K562 (cell line): ENCODE measurements around the gene HDAC9. TPM values are rescaled to one million over a fixed set of nuclear protein-coding genes. Genes with fewer than 3 reads are reported as not detected.

Source experiments
- CTBP1 ChIP-seq: fragments of 450-650 bp; IDR thresholded peaks from 2 replicates; pipeline ENCODE4 v1.6.1; 2016; ENCODE audit warnings: borderline replicate concordance
- ILK ChIP-seq: fragments of 450-650 bp; IDR thresholded peaks from 2 replicates; pipeline ENCODE4 v1.6.1; 2016; ENCODE audit warnings: missing genetic modification characterization, low read depth, mild to moderate bottlenecking, missing compliant biosample characterization, moderate library complexity, borderline replicate concordance
- MAX ChIP-seq: sonication (generic); formaldehyde crosslinking; IDR thresholded peaks from 2 replicates; pipeline ENCODE4 v1.9.0; 2022; ENCODE audit warnings: mild to moderate bottlenecking, missing genetic modification reagents
- MTA2 ChIP-seq: fragments of 450-650 bp; IDR thresholded peaks from 2 replicates; pipeline ENCODE4 v1.6.1; 2016; ENCODE audit warnings: low read depth
- MTF1 ChIP-seq: fragments of 250-450 bp; sonication (Bioruptor Pico); IDR thresholded peaks from 2 replicates; pipeline ENCODE4 v1.9.0; 2021; ENCODE audit warnings: moderate library complexity, mild to moderate bottlenecking, inconsistent platforms, borderline replicate concordance
- PURB ChIP-seq: sonication (generic); formaldehyde crosslinking; IDR thresholded peaks from 2 replicates; pipeline ENCODE4 v1.9.0; 2021; ENCODE audit warnings: low read depth, mild to moderate bottlenecking, missing genetic modification reagents
- SP1 ChIP-seq: sonication (generic); formaldehyde crosslinking; IDR thresholded peaks from 2 replicates; pipeline ENCODE4 v1.8.1; 2022; ENCODE audit warnings: mild to moderate bottlenecking, missing genetic modification reagents
- TFAM ChIP-seq: fragments of 250-450 bp; sonication (Bioruptor Pico); conservative IDR thresholded peaks from 2 replicates; pipeline ENCODE4 v1.5.0; 2021; ENCODE audit warnings: mild to moderate bottlenecking, moderate library complexity
- ZNF408 ChIP-seq: fragments of 250-450 bp; sonication (Bioruptor Pico); IDR thresholded peaks from 2 replicates; pipeline ENCODE4 v1.4.0; 2020; ENCODE audit warnings: low read depth, mild to moderate bottlenecking, moderate library complexity
- ZNF445 ChIP-seq: fragments of 250-450 bp; sonication (Bioruptor Pico); IDR thresholded peaks from 2 replicates; pipeline ENCODE4 v1.4.0; 2020; ENCODE audit warnings: low read depth, mild to moderate bottlenecking, moderate library complexity
- ZNF668 ChIP-seq: fragments of 250-450 bp; sonication (Bioruptor Pico); IDR thresholded peaks from 2 replicates; pipeline ENCODE4 v1.8.0; 2022; ENCODE audit warnings: mild to moderate bottlenecking, inconsistent platforms
- polyA plus RNA-seq, 8 experiments: library from polyadenylated mRNA; depleted of rRNA in 4 of 8; stranded (reverse) in 5 of 8; unstranded in 3 of 8; fragments of >200 nt; fragmentation: Nextera tagmentation in 2 of 8; fragmentation: Illumina TruSeq in 1 of 8; extraction: Ambion mirVana in 2 of 8; extraction: Trizol in 1 of 8; gene quantifications; 2 replicates each; pipeline versions ENCODE4 v1.2.1 to v1.2.3, GENCODE V29; 2011 to 2014; ENCODE audit warnings: inconsistent platforms in 1 of 8, missing spikeins in 1 of 8
- total RNA-seq, 7 experiments: library from RNA; depleted of rRNA in 6 of 7; stranded (reverse); fragments of >200 nt in 6 of 7; fragmentation: Illumina TruSeq in 2 of 7; extraction: Trizol in 2 of 7; gene quantifications; 2 replicates each; pipeline versions ENCODE4 v1.2.1 to v1.2.3, GENCODE V29; 2011 to 2021; ENCODE audit warnings: low replicate concordance in 1 of 7
- TF ChIP-seq, protein P1 (sequence below), 2 experiments: fragments of 450-650 bp; formaldehyde crosslinking in 1 of 2; IDR thresholded peaks; 2 replicates each; pipeline versions ENCODE4 v1.4.0 to v1.6.1; 2014 to 2020; ENCODE audit warnings: mild to moderate bottlenecking in 2 of 2, borderline replicate concordance in 1 of 2, low read depth in 1 of 2
- TF ChIP-seq, protein P2 (sequence below): sonication (generic); formaldehyde crosslinking; IDR thresholded peaks from 2 replicates; pipeline ENCODE4 v1.8.0; 2023; ENCODE audit warnings: mild to moderate bottlenecking, missing genetic modification reagents
- TF ChIP-seq, protein P3 (sequence below): fragments of 450-650 bp; formaldehyde crosslinking; IDR thresholded peaks from 2 replicates; pipeline ENCODE4 v1.4.0; 2022; ENCODE audit warnings: missing genetic modification characterization

Gene HDAC9
- total and polyA plus RNA-seq, 9 of the 15 experiments (the other 6 are each of a cell fraction or from before 2014, with no cell fraction given) = 0.08 to 0.91 (median 0.33) TPM

- TF ChIP-seq, protein P1, sequence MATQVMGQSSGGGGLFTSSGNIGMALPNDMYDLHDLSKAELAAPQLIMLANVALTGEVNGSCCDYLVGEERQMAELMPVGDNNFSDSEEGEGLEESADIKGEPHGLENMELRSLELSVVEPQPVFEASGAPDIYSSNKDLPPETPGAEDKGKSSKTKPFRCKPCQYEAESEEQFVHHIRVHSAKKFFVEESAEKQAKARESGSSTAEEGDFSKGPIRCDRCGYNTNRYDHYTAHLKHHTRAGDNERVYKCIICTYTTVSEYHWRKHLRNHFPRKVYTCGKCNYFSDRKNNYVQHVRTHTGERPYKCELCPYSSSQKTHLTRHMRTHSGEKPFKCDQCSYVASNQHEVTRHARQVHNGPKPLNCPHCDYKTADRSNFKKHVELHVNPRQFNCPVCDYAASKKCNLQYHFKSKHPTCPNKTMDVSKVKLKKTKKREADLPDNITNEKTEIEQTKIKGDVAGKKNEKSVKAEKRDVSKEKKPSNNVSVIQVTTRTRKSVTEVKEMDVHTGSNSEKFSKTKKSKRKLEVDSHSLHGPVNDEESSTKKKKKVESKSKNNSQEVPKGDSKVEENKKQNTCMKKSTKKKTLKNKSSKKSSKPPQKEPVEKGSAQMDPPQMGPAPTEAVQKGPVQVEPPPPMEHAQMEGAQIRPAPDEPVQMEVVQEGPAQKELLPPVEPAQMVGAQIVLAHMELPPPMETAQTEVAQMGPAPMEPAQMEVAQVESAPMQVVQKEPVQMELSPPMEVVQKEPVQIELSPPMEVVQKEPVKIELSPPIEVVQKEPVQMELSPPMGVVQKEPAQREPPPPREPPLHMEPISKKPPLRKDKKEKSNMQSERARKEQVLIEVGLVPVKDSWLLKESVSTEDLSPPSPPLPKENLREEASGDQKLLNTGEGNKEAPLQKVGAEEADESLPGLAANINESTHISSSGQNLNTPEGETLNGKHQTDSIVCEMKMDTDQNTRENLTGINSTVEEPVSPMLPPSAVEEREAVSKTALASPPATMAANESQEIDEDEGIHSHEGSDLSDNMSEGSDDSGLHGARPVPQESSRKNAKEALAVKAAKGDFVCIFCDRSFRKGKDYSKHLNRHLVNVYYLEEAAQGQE (IDR thresholded peaks at IDR 0.05; ENCODE audit: borderline replicate concordance) = no peak
- TF ChIP-seq, protein P1 (CRISPR knock-in tag; IDR thresholded peaks at IDR 0.05; ENCODE audit: low read depth) = no peak
- TF ChIP-seq ZNF445 (CRISPR knock-in tag) (no peak), SP1 (CRISPR knock-in tag) (no peak), PURB (no peak), ZNF408 (CRISPR knock-in tag) (no peak), MAX (no peak), ZNF668 (no peak), TFAM (no peak), MTF1 (CRISPR knock-in tag) (no peak), CTBP1 (no peak), ILK (tag) (no peak), MTA2 (no peak)
- TF ChIP-seq, protein P2, sequence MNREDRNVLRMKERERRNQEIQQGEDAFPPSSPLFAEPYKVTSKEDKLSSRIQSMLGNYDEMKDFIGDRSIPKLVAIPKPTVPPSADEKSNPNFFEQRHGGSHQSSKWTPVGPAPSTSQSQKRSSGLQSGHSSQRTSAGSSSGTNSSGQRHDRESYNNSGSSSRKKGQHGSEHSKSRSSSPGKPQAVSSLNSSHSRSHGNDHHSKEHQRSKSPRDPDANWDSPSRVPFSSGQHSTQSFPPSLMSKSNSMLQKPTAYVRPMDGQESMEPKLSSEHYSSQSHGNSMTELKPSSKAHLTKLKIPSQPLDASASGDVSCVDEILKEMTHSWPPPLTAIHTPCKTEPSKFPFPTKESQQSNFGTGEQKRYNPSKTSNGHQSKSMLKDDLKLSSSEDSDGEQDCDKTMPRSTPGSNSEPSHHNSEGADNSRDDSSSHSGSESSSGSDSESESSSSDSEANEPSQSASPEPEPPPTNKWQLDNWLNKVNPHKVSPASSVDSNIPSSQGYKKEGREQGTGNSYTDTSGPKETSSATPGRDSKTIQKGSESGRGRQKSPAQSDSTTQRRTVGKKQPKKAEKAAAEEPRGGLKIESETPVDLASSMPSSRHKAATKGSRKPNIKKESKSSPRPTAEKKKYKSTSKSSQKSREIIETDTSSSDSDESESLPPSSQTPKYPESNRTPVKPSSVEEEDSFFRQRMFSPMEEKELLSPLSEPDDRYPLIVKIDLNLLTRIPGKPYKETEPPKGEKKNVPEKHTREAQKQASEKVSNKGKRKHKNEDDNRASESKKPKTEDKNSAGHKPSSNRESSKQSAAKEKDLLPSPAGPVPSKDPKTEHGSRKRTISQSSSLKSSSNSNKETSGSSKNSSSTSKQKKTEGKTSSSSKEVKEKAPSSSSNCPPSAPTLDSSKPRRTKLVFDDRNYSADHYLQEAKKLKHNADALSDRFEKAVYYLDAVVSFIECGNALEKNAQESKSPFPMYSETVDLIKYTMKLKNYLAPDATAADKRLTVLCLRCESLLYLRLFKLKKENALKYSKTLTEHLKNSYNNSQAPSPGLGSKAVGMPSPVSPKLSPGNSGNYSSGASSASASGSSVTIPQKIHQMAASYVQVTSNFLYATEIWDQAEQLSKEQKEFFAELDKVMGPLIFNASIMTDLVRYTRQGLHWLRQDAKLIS (CRISPR knock-in tag) = no peak
- TF ChIP-seq, protein P3, sequence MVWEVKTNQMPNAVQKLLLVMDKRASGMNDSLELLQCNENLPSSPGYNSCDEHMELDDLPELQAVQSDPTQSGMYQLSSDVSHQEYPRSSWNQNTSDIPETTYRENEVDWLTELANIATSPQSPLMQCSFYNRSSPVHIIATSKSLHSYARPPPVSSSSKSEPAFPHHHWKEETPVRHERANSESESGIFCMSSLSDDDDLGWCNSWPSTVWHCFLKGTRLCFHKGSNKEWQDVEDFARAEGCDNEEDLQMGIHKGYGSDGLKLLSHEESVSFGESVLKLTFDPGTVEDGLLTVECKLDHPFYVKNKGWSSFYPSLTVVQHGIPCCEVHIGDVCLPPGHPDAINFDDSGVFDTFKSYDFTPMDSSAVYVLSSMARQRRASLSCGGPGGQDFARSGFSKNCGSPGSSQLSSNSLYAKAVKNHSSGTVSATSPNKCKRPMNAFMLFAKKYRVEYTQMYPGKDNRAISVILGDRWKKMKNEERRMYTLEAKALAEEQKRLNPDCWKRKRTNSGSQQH (CRISPR knock-in tag) = no peak
These were observed 77.3 kb downstream of the HDAC9 start (continued) for GRCh38 chr7:18572885-18573284.
